Epithelial cell of prostate (primary cell): ENCODE data around the gene KRT85.
A peak's percentile ranks its signal among the peaks of the same experiment; 100 is the strongest.
"Not testable (repeated sequence)": the region's sequence is repeated elsewhere in the genome, so short reads cannot be mapped to it uniquely, and the experiment has no call there.

Experiments
- DNase-seq: peaks from one replicate; pipeline ENCODE4 v3.0.0-alpha.2; 2011; ENCODE audit warnings: low read depth, low spot score
- H3K27ac ChIP-seq: fragments of 450-650 bp; 2 replicates; pipeline ENCODE4 v1.5.1; 2017; ENCODE audit warnings: mild to moderate bottlenecking

KRT85 gene

GRCh38 chr12:52366738-52367485 is at the start of gene KRT85:
TSS of gene KRT85 (minus strand) at chr12:52367481. CDS start at chr12:52367405, 76 bp downstream.
- H3K27ac ChIP-seq: no peak within 1 kb of the TSS
- DNase-seq: no peak

GRCh38 chr12:52416795-52417194 is 49.5 kb upstream of the KRT85 start:
- DNase-seq: no peak
- H3K27ac ChIP-seq: peak overlapping the region; percentile 34

- peak overlapping the region; percentile 34 for H3K27ac ChIP-seq
Observed at GRCh38 chr12:52415870-52416750, 48.8 kb upstream of the KRT85 start.

GRCh38 chr12:52414936-52415335 is 47.7 kb upstream of the KRT85 start:
- DNase-seq: no peak
- H3K27ac ChIP-seq: no peak overlapping the region

More at GRCh38 chr12:52415870-52416750, 48.8 kb upstream of the KRT85 start:
- peak; percentile 82 for DNase-seq

GRCh38 chr12:52413782-52414345 is 46.6 kb upstream of the KRT85 start:
- no peak overlapping the region for H3K27ac ChIP-seq
- no peak for DNase-seq

- no peak for DNase-seq
- no peak overlapping the region for H3K27ac ChIP-seq
Observed at GRCh38 chr12:52413202-52413601, 45.9 kb upstream of the KRT85 start.

GRCh38 chr12:52411815-52412214 is 44.5 kb upstream of the KRT85 start:
- no peak for DNase-seq
- no peak overlapping the region for H3K27ac ChIP-seq

- not testable (repeated sequence) for DNase-seq, H3K27ac ChIP-seq
Observed at GRCh38 chr12:52410589-52411248, 43.4 kb upstream of the KRT85 start.

- no peak for DNase-seq
Observed at GRCh38 chr12:52407918-52408317, 40.6 kb upstream of the KRT85 start.

GRCh38 chr12:52405922-52406385 is 38.7 kb upstream of the KRT85 start, which contains the start of gene KRT82:
TSS of gene KRT82 (minus strand) at chr12:52406335. CDS start at chr12:52406277, 58 bp downstream.
- DNase-seq: no peak
- H3K27ac ChIP-seq: no peak within 1 kb of the TSS

More at GRCh38 chr12:52407918-52408317, 40.6 kb upstream of the KRT85 start:
- H3K27ac ChIP-seq: no peak overlapping the region

GRCh38 chr12:52404951-52405350 is 37.7 kb upstream of the KRT85 start:
- H3K27ac ChIP-seq: no peak overlapping the region
- no peak for DNase-seq

GRCh38 chr12:52403561-52403960 is 36.3 kb upstream of the KRT85 start:
- H3K27ac ChIP-seq: no peak overlapping the region
- no peak for DNase-seq

GRCh38 chr12:52402873-52403540 is 35.7 kb upstream of the KRT85 start:
- H3K27ac ChIP-seq: no peak overlapping the region
- no peak for DNase-seq

- DNase-seq: no peak
Observed at GRCh38 chr12:52402377-52402776, 35.1 kb upstream of the KRT85 start.

GRCh38 chr12:52401926-52402325 is 34.6 kb upstream of the KRT85 start:
- no peak for DNase-seq
- no peak overlapping the region for H3K27ac ChIP-seq

More at GRCh38 chr12:52402377-52402776, 35.1 kb upstream of the KRT85 start:
- H3K27ac ChIP-seq: no peak overlapping the region

GRCh38 chr12:52401526-52401925 is 34.2 kb upstream of the KRT85 start:
- H3K27ac ChIP-seq: no peak overlapping the region
- DNase-seq: no peak

GRCh38 chr12:52400906-52401305 is 33.6 kb upstream of the KRT85 start:
- H3K27ac ChIP-seq: no peak overlapping the region
- no peak for DNase-seq

GRCh38 chr12:52399756-52400155 is 32.5 kb upstream of the KRT85 start:
- no peak overlapping the region for H3K27ac ChIP-seq
- no peak for DNase-seq

- no peak overlapping the region for H3K27ac ChIP-seq
- DNase-seq: no peak
Observed at GRCh38 chr12:52398176-52398575, 30.9 kb upstream of the KRT85 start.

GRCh38 chr12:52396656-52397055 is 29.4 kb upstream of the KRT85 start:
- no peak overlapping the region for H3K27ac ChIP-seq
- no peak for DNase-seq
